HG03095 (cell line): ENCODE data around the gene CD300LG.
"Not testable (repeated sequence)": the region's sequence is repeated elsewhere in the genome, so short reads cannot be mapped to it uniquely, and the experiment has no call there.

Experiments used
- ATAC-seq: cut with Tn5 transposase; IDR thresholded peaks from one replicate; pipeline ENCODE4 v1.9.1; 2021; ENCODE audit warnings: moderate library complexity; ENCODE audit not compliant: unreplicated experiment

Gene CD300LG

DNA sequence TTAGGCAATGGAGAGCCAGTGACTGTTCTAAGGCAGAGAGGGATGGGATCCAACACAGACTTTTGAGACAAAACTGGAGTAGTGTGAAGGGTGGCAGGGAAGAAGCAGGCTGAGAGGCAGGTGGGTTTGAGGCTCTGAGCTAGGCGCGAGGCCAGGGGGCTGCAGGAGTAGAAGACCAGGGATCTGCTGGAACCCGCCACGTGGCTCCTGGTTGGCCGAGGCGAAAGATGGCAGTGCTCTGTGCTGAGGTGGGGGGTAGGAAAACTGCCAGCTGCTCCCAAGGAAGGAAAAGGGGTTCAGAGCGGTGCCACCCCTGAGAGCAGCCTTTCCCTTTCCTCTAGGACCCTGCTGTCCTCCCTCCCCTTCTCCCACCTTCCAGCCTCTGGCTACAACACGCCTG is 5.6 kb downstream of the CD300LG start:
- ATAC-seq = no peak

DNA sequence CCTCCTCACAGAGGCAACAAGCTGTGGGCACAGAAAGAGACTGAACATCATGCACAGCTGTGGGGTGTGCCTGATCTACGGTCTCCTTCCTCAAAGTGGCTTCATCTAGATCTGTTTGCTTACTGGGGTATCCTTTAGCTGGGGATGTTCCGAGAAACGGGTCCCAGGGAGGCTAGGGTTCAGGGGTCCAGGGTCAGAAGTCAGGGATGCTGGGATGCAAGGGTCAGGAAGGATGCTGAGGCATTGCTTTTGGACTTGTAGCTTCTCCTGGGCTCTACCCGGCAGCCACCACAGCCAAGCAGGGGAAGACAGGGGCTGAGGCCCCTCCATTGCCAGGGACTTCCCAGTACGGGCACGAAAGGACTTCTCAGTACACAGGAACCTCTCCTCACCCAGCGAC is 6.6 kb downstream of the CD300LG start:
- ATAC-seq = no peak

DNA sequence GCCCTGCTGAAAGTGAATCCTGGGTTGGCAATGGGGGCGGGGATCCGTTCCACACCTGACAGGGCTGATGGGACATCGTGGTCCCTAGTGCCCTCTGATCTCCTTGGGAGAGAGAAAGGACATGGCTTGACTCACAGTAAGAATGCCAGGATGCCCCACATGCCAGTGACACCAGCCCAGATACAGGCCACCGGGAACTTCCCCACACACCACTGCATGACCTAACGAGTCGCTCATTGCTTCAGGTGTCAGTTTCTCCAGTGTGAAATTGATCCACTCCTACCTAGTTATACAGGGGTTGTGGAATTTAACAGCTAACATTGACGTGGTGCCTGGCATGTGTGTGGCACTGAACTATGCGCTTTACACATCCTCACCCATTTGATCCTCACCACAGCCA is 7.5 kb downstream of the CD300LG start:
- no peak for ATAC-seq

DNA sequence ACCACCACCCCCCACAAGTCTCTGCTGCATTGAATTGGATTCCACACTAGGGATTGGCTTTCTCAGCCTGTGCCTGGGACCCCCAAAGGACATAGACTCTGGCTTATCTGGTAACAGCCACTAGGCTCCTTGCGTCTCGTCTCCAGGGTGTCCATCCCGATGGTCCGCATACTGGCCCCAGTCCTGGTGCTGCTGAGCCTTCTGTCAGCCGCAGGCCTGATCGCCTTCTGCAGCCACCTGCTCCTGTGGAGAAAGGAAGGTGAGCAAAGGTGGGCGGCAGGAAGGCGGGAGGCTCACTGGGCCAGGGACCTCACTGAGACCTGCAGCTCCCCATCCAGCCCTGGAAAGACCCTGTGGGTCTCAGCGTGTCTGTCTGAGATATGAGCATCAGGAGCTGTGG is 8.1 kb downstream of the CD300LG start:
- ATAC-seq = no peak

DNA sequence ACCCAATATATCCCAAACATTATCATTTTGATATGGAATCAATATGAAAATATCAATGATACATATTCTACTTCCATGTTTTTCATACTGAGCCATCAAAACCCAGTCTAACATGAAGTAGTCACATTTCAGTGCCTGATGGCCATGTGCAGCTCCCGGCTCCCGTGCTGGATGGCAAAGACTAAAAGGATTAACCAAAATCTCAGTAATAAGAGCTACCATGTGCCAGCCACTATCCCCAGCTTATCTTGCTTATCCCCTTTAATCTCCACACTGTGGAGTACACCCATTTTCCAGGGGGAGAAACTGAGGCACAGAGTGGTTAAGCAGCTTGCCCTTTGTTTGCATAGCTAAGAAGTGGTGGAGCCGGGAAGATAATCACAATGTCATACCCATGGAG is 9.2 kb downstream of the CD300LG start:
- ATAC-seq = no peak

DNA sequence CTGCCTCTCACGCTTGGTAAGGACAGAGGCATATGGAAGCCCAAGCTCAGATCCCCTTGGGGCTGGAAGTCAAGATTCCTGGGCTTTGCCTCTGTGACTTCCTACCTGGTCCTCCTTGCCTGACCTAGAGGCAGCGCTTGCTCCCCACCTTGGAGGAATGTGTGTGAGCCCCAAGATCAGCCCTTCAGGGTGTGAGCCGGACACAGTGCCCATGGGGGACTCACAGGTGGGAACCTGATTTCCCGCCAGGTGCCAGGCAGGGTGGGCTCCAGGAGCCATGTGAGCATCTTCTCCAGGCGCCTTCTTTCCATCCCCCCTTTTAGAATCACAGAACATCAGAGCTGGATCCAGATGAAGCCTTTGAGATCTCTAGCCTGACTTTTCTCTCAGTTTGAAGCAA is 10.2 kb downstream of the CD300LG start:
- ATAC-seq = no peak

DNA sequence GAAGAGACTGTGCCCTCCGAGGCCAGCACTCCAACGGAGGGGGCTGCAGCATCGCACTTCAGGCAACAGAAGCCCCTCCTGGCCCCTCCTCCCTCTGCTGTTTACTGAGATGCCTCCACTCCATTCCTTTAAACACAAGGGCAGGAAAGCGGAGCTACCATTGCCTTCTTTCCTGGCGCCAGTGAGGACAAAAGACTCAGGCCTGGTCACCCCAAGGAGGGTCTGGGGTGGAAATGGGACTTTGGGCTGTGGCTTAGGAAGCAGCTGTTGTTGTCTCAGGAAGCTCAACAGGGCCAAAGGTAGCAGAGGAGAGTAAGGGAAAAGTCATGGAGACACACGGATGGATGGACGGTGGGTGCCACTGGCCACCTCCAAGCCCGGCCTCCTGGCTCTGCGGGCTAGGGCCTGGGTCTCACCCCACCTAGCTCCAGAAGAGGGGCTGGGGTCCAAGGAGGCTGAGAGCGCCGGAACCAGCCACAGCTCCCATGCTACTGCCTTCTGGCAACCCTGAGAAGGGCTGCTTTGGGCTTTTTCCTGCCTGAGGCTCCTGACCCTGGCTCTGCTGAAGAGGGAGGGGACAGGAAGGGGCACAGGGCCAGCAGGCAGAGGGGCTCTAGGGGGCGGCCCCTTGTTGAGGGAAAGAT is 11.1 kb downstream of the CD300LG start:
- ATAC-seq = no peak

DNA sequence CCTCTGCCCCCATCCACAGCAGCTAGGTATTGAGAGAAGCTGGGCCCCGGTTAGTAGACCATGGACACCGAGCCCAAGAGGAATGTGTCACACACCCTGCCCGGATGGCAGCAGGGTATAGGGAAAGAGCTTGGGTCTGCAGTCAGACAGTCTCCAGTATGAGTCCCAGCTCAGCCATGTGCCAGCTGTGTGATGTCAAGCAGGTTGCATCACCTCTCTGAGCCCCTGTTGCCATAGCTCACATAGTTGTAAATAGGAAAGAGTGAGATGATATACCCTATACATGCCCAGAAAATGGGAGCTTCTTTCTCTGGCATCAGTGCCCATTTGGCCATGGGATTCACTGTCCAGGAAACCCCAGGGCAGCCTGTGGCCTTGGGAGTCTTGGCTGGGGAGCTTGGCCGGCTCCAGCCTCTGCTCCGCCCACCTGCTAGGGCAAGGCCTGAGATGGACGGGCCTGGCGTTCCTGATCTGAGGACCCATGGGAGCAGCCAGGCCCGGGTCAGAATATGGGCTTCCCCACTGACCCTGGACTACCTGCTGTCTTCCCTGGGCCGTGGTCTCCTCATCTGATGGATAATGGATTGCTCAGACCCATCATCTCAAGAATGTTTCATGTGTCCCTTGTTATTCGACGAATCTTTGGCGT is 13.2 kb downstream of the CD300LG start:
- no peak for ATAC-seq

DNA sequence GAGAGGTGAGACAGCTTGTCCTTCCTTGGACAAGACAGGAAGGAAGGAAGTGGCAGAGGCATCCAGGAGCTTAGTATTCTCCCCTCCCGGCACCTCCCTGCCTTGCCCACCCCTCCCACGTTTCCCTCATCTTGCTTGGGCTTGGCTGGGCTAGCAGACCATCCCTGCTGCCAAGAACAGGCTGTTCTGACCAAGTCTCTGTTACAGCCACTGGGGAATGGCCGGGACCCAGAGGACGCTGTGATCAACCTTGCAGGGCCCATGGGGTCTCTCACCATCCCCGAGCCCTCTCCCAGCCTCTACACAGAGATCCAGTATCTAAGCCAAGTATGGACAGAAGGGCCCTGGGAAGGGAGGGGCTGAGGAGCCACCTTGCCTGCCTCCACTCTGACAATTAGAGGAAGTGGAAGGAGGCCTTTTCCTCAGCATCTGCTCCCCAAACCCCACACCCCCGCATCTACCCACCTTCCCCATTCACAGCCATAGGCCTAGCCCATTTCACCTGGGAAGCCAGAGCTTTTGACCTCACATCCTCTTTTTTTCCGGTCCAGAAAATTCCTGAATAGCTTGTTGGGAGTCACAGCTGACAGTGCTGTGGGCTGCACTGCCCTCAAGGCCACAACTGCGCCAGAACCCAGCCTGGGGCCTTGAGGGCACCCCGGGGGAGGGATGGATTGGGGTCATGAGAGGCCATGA is 14.1 kb downstream of the CD300LG start:
- ATAC-seq = no peak

DNA sequence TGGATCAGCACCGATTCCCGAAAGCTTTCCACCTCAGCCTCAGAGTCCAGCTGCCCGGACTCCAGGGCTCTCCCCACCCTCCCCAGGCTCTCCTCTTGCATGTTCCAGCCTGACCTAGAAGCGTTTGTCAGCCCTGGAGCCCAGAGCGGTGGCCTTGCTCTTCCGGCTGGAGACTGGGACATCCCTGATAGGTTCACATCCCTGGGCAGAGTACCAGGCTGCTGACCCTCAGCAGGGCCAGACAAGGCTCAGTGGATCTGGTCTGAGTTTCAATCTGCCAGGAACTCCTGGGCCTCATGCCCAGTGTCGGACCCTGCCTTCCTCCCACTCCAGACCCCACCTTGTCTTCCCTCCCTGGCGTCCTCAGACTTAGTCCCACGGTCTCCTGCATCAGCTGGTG is 15.0 kb downstream of the CD300LG start:
- ATAC-seq = no peak

DNA sequence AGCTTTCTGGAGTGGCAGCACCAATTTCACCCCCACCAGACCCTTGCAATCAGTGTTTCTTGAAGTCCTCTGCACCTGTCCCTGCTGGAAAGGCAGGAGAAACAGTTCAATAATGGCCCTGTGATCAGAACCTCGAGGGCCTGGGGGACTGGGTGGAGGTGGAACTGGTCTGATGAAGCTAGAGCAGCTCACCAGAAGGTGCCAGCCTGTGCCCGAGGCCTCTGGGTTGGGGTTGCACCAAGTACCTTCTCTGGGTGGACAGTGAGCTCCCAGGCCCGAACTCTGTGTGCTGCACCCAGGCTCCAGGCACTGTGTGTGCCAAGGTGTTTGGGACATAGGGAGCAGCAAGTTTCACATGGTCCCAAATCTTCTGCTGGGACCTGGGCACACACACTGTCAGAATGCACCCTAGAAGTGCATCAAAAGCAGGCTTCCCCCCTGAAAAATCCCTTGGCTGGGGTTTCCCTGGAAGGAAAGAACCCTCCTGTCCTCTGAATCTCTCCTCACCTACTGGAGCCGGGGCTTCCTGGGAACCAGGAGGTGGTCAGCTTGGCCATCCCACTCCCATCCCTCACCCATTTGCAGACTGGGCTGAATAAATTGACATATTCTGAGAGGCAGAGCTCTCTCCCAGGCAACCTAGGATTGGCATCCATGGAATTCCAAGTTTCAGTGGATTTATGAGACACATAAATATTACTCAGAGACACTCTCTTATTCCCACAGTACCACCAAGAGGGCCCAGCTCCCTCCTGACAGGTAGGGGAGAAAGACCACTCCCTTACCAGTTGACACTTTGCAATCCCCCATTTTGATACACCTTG is 17.4 kb downstream of the CD300LG start:
- no peak for ATAC-seq

DNA sequence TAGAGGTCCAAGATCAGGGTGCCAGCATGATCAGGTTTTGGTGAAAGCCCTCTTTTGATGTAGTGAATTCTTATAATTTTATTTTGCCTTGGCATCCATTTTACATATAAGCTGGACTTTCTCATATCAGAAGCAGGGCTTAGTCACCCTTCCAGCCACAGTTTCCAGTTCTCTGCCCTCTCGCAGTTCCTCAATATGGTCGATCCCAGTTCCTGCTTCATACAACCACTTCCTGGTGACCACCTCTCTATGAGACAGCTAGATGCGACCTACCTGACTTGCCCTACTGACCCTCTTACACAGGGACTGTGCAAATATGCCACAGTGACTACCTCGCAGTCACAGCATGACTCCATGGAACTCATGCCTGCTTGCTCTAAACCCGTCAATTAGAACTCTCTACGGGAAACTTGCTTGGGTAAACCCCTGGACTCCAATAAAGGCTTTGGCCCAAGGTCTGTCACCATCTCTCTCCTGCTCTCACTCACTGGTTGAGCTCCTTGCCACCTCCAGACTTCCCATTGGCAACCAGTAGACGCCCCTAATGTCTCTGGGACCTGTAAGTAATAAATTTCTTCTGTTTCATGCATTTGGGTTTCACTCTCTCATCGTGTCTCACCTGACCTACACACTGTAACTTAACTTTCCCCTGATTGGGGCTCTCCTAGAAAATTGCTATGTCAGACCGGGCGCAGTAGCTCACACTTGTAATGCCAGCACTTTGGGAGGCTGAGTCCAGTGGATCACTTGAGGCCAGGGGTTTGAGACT is 21.4 kb downstream of the CD300LG start:
- no peak for ATAC-seq

DNA sequence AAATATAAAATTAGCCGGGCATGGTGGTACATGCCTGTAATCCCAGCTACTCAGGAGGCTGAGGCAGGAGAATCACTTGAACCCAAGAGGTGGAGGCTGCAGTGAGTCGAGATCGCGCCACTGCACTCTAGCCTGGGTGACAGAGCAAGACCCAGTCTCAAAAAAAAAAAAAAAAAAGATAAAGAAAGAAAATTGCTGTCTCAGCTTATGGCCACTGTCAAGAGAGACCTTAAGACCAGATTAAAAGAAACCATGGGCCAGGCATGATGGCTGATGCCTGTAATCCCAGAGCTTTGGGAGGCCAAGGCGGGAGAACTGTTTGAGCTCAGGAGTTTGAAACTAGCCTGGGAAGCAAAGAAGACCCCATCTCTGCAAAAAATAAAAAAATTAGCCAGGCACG is 22.1 kb downstream of the CD300LG start:
- ATAC-seq = not testable (repeated sequence)

DNA sequence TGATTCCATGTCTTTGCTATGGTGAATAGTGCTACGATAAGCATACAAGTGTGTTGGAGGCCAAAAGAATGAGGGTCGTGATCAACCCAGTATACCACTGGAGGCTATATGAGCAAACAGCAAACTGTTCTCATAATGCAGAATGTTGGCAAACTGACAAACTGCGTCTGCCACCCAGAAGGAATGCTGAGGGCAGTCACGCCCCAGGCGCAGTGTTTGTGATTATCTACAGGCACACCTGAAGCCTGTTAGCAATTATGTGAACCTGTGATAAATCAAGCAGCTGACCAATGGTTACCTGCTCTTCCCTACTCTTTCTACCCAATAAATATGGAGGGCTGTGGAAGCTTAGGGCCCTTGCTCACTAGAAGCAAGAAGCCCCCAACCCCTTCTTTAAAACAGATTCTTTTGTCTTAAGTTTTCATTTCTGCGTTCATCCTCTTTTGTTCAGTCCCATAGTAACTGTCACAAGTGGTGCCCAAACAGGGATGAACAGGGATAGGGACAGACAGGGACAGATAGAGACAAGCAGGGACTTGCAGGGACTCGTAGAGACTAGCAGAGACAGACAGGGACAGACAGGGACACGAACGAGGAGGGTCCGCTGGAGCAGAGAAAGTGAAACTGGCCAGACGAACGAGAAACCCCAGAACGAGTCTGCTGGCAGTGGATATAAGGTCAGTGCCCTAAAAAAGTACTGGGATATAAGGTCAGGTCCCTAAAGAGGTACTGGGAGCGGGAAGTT is 25.1 kb downstream of the CD300LG start:
- ATAC-seq = no peak

DNA sequence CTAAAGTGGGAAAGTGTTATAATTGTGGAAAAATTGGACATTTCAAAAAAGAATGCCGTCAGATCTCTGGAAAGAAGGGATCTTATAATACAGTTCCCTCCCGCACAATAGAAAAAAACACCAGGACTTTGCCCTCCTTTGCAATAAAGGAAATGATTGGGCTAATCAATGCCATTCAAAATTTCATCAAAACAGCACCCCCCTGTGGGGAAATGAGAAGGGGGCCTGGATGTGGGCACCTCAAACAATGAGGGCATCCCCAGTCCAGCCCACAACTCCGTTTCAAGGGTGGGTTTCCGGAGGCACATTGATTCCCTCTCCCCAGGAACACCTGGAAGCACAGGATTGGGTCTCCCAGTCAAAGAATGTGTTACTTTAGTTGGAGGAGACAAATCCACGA is 26.1 kb downstream of the CD300LG start:
- ATAC-seq = no peak

DNA sequence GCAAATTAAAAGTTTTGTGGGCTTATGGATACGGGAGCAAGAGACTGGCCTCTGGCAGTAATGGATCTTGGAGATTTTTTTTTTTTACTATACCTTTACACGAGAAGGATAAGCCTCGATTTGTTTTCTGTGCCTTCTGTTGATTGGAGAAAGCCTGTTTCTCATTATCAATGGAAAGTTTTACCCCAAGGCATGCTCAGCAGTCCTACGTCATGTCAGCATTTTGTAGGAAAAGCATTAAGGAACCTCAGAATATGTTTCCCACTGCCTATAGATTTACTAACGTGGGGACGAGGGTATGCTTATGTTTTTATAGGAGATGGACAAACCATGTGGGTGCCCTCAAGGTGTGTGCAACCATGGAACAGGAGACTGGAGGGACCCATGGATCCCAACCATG is 26.8 kb downstream of the CD300LG start:
- no peak for ATAC-seq

DNA sequence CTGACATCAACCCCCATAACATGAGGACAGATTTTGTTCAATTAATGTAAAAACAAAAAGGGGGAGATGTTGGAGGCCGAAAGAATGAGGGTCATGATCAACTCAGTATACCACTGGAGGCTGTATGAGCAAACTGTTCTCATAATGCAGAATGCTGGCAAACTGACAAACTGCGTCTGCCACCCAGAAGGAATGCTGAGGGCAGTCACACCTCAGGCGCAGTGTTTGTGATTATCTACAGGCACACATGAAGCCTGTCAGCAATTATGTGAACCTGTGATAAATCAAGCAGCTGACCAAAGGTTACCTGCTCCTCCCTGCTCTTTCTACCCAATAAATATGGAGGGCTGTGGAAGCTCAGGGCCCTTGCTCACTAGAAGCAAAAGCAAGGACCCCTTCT is 27.3 kb downstream of the CD300LG start:
- no peak for ATAC-seq

DNA sequence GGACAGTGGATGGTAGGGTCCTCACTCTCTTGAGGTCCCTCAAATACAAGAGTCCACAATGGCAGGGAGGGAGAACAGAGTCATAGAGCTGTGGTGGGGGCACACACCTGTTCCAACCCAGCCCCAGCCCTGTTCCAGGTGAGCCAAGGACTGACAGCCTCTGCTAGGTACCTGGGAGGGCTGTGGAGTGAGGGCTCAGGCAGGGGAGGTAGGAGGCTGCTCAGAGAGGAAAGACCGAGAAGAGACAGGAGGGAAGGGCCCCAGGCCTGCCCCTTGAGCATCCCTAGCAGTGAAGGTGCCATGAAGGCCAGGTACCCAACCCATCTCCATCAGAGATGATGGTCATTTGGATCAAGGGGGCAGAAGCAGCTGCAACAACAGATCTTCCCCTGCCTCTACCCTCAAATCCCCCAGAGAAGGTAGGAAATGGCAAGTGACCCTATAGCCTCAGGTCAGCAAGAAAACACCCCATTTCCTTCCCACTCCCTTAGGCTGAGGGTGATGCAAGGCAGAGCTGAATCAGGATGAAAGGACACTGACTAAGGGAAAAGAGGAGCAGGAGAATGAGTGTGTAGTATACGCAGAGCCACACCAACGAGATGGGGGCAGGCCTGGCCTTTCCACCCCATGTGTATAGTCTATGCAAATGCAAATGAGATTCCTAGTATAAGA is 28.6 kb downstream of the CD300LG start:
- ATAC-seq = no peak

DNA sequence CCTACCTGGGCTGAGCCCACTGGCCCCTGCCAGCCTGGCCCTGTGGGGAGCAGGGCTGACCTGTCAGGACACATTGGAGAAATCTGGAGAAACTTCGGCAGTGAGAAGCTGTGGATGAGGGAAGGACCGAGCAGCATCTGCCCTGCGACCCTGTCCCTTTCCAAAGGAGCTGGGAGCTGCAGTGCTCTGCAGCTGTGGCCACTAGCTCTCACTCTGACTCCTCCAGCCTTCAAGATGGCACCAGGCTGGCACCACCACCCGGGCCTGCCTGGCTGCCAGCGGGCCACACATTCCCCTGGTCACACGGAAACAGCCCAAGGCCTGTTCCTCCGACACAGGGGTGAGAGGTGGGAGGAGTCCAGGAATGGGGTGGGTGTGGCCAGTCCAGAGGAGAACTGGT is 30.1 kb downstream of the CD300LG start:
- no peak for ATAC-seq
